SU-DHL-6 (cell line): ENCODE results near the gene NELFE.

Experiments used
- H2AFZ ChIP-seq: fragments of 200-600 bp; sonication (generic); 2 replicates; pipeline ENCODE4 v1.6.1; 2014; ENCODE audit warnings: low read depth, mild to moderate bottlenecking, moderate library complexity, mixed read lengths, antibody characterized with exemption, low read length; ENCODE audit not compliant: severe bottlenecking
- H3F3A ChIP-seq: fragments of 200-600 bp; shearing (Covaris generic); 2 replicates; pipeline ENCODE4 v1.6.0; 2016; ENCODE audit warnings: antibody characterized with exemption, mild to moderate bottlenecking; ENCODE audit not compliant: insufficient read depth
- H3K27ac ChIP-seq: fragments of 200-600 bp; sonication (generic); 2 replicates; pipeline ENCODE4 v1.5.1; 2016; ENCODE audit warnings: low read depth, mild to moderate bottlenecking, low read length, moderate library complexity, mixed read lengths
- H3K27me3 ChIP-seq: fragments of 200-600 bp; sonication (generic), shearing (Covaris generic); 2 replicates; pipeline ENCODE4 v1.6.0; 2014; ENCODE audit warnings: mild to moderate bottlenecking, low read length
- H3K36me3 ChIP-seq: fragments of 200-600 bp; sonication (generic); 2 replicates; pipeline ENCODE4 v1.6.1; 2014; ENCODE audit warnings: mild to moderate bottlenecking, low read length, mixed read lengths
- H3K4me2 ChIP-seq: fragments of 300-600, 200-600 bp; shearing (Covaris generic), sonication (generic); 2 replicates; pipeline ENCODE4 v1.6.0; 2014; ENCODE audit warnings: low read length, low read depth, mild to moderate bottlenecking; ENCODE audit not compliant: poor library complexity, severe bottlenecking
- H3K4me3 ChIP-seq: fragments of 200-600 bp; sonication (generic); 2 replicates; pipeline ENCODE4 v1.5.1; 2014; ENCODE audit warnings: antibody characterized with exemption, low read length, mild to moderate bottlenecking, mixed read lengths; ENCODE audit not compliant: insufficient read depth, poor library complexity, severe bottlenecking
- H3K79me2 ChIP-seq: fragments of 200-600 bp; sonication (generic); 2 replicates; pipeline ENCODE4 v1.6.1; 2014; ENCODE audit warnings: mild to moderate bottlenecking, low read length, moderate library complexity; ENCODE audit not compliant: insufficient read depth
- H3K9ac ChIP-seq: fragments of 200-600 bp; sonication (generic); 2 replicates; pipeline ENCODE4 v1.7.0; 2014; ENCODE audit warnings: mild to moderate bottlenecking, low read length
- H3K9me2 ChIP-seq: fragments of 200-600 bp; sonication (generic); replicated peaks from 2 replicates; pipeline ENCODE4 v1.6.1; 2014; ENCODE audit warnings: low read length; ENCODE audit not compliant: insufficient read depth
- H3K9me3 ChIP-seq: fragments of 200-600 bp; sonication (generic); 2 replicates; pipeline ENCODE4 v1.6.1; 2014; ENCODE audit warnings: low read length, mixed read lengths; ENCODE audit not compliant: insufficient read depth
- H4K20me1 ChIP-seq: fragments of 200-600 bp; sonication (generic); 2 replicates; pipeline ENCODE4 v1.6.1; 2014; ENCODE audit warnings: low read depth, mild to moderate bottlenecking, antibody characterized with exemption, low read length, moderate library complexity, mixed read lengths
- CTCF ChIP-seq: fragments of 200-600 bp; sonication (generic); IDR thresholded peaks from one replicate; pipeline ENCODE4 v1.5.1; 2017; ENCODE audit warnings: antibody characterized with exemption, mild to moderate bottlenecking, low read length, moderate library complexity; ENCODE audit not compliant: insufficient read depth, poor library complexity, severe bottlenecking
- EZH2phosphoT487 ChIP-seq: fragments of 200-600 bp; sonication (generic), shearing (Covaris generic); conservative IDR thresholded peaks from 2 replicates; pipeline ENCODE4 v1.6.1; 2018; ENCODE audit warnings: mild to moderate bottlenecking, antibody characterized with exemption, low read length, moderate library complexity, mixed read lengths

Gene NELFE

DNA sequence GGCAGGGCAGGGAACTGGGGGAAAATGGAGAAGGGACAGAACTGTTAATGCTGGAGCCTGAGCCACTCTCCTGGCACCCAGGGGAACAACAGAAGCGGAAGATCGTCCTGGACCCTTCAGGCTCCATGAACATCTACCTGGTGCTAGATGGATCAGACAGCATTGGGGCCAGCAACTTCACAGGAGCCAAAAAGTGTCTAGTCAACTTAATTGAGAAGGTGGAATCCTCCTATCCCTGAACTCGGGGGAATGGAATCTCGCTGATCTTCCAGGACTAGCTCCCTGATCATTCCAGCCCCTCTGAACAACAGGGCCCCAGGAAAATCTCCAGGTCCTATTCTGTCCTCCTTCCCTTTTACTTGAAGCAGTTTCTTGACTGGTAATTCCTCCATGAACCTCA lies 10.9 kb downstream of the NELFE start:
- no peaks in the 10 kb centered on the region for H3K9me2 ChIP-seq
- TF ChIP-seq EZH2phosphoT487 (no peak), CTCF (no peak)
- H3K4me3 ChIP-seq, result no peak overlapping the region
- no peak overlapping the region for H3K9ac ChIP-seq
- H3K4me2 ChIP-seq, result no peak overlapping the region
- no peak overlapping the region for H3K27ac ChIP-seq
- no peaks in the 10 kb centered on the region for H3F3A ChIP-seq
- H3K9me3 ChIP-seq, result no peaks in the 10 kb centered on the region
- no peaks in the 10 kb centered on the region for H3K27me3 ChIP-seq
- no peak overlapping the region for H2AFZ ChIP-seq
- no peaks in the 10 kb centered on the region for H3K36me3 ChIP-seq
- H3K79me2 ChIP-seq, result no peaks in the 10 kb centered on the region
- no peaks in the 10 kb centered on the region for H4K20me1 ChIP-seq

DNA sequence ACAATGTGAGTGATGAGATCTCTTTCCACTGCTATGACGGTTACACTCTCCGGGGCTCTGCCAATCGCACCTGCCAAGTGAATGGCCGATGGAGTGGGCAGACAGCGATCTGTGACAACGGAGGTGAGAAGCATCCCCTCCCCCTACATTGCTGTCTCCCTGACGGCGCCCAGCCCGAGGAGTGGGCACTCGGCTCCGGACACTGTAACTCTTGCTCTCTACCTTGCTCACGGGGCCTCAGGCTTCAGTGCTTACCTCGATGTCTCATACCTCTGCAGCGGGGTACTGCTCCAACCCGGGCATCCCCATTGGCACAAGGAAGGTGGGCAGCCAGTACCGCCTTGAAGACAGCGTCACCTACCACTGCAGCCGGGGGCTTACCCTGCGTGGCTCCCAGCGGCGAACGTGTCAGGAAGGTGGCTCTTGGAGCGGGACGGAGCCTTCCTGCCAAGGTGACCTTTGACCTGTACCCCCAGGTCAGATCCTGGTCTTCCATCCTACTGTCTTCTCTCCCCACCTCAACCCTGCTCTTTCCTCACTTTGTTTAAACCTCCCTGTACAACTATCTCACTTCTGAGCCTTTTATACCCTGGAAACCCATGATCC lies 11.6 kb downstream of the NELFE start:
- TF ChIP-seq EZH2phosphoT487, result no peak
- TF ChIP-seq CTCF, result no peak
- no peak overlapping the region for H3K9ac ChIP-seq
- no peak overlapping the region for H3K27ac ChIP-seq
- no peak overlapping the region for H2AFZ ChIP-seq
- no peaks in the 10 kb centered on the region for H3K9me2 ChIP-seq
- no peaks in the 10 kb centered on the region for H3K27me3 ChIP-seq
- no peaks in the 10 kb centered on the region for H3K9me3 ChIP-seq
- H3K4me2 ChIP-seq, result no peak overlapping the region
- H3K36me3 ChIP-seq, result no peaks in the 10 kb centered on the region
- H3K79me2 ChIP-seq, result no peaks in the 10 kb centered on the region
- H3F3A ChIP-seq, result no peaks in the 10 kb centered on the region
- no peak overlapping the region for H3K4me3 ChIP-seq
- H4K20me1 ChIP-seq, result no peaks in the 10 kb centered on the region

DNA sequence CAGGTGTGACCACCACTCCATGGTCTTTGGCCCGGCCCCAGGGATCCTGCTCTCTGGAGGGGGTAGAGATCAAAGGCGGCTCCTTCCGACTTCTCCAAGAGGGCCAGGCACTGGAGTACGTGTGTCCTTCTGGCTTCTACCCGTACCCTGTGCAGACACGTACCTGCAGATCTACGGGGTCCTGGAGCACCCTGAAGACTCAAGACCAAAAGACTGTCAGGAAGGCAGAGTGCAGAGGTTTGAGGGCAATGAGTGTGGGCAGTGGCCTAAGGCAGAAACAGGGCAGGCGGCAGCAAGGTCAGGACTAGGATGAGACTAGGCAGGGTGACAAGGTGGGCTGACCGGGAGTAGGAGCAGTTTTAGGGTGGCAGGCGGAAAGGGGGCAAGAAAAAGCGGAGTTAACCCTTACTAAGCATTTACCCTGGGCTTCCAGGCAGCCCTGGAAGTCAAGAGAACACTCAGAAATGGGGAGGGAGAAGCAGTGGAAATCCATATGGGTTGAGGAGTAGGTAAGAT lies 12.3 kb downstream of the NELFE start:
- H3K4me2 ChIP-seq, result no peak overlapping the region

More for the DNA sequence above, 12.3 kb downstream of the NELFE start:
- Histone ChIP-seq H3K4me3 (no peak overlapping the region), H3K36me3 (no peaks in the 10 kb centered on the region), H3K79me2 (no peaks in the 10 kb centered on the region), H4K20me1 (no peaks in the 10 kb centered on the region), H3K27me3 (no peaks in the 10 kb centered on the region), H3K9me2 (no peaks in the 10 kb centered on the region), H3F3A (no peaks in the 10 kb centered on the region), H3K9me3 (no peaks in the 10 kb centered on the region), H3K27ac (no peak overlapping the region), H3K9ac (no peak overlapping the region), H2AFZ (no peak overlapping the region)
- TF ChIP-seq CTCF (no peak), EZH2phosphoT487 (no peak)
